Stromal cell of bone marrow (primary cell): ENCODE measurements around the gene MYADML2.
"Not testable (repeated sequence)": the region's sequence is repeated elsewhere in the genome, so short reads cannot be mapped to it uniquely, and the experiment has no call there.

ENCODE experiments used
- DNase-seq: peaks from one replicate; pipeline ENCODE4 v3.0.0-alpha.2; 2012; ENCODE audit warnings: low read depth

Gene MYADML2

DNA sequence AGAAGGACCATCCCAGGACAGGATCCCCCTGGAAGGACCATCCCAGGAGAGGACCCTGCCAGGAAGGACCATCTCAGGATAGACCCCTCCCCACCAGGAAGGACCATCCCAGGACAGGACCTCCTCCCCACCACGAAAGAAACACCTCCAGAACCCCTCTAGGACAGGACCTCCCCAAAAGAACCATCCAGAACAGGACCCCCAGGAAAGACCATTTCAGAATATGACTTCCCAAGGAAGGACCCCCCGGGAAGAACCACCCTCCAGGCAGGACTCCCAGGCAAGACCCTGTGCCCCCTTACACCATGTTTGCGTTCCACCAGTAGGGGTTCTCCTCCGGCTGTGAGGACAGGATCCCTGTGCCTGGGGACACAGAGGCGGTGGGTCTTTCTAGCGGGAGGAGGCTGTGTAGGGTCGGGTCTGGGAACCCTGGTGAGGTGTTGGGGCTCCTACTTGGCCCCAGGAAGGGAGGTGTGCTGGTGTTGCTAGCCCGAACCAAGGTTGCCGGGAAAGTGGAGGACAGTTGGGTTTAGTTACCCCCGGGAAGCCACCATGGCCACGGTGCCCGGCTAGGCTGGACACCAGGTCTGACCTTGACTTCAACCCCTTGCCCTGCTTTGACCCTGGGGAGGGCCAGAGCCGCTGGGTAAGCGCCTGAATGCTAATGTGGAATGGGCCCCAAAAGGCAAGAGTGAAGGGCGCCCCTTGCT, 11.8 kb upstream of the MYADML2 start:
- DNase-seq = no peak

DNA sequence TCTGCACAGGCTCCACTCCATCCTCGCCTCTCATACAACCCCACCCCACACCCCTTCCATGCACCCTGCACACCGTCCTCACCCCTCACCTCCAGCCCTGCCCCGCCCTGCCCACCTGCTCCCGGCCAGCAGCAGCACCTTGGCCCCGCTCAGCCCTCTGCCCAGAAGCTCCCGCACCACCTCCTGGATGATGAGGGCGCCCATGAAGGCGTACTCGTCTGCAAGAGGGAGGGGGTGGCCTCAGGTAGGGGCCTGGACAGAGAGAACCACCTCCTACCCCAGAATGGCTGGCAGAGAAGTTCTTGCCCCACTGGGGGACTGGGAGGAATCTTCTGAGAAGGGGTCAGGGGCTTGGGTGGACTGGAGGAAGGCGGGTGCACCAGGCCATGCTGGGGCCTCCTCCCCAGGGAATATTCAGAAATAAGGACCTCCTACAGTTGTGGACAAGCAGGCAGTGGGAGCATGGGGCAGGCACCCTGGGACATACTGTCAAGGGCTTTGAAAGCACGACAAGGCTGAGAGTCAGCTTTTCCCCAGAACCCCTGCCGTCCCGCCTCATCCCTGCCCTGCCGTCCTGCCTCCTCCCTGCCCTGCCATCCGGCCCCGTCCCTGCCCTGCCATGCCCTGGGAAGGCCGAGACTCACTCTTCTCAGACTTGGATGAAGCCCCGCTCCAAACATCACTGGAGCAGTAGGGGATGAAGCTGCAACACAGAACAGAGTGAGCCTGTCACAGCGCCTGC, 10.8 kb upstream of the MYADML2 start:
- DNase-seq = no peak

DNA sequence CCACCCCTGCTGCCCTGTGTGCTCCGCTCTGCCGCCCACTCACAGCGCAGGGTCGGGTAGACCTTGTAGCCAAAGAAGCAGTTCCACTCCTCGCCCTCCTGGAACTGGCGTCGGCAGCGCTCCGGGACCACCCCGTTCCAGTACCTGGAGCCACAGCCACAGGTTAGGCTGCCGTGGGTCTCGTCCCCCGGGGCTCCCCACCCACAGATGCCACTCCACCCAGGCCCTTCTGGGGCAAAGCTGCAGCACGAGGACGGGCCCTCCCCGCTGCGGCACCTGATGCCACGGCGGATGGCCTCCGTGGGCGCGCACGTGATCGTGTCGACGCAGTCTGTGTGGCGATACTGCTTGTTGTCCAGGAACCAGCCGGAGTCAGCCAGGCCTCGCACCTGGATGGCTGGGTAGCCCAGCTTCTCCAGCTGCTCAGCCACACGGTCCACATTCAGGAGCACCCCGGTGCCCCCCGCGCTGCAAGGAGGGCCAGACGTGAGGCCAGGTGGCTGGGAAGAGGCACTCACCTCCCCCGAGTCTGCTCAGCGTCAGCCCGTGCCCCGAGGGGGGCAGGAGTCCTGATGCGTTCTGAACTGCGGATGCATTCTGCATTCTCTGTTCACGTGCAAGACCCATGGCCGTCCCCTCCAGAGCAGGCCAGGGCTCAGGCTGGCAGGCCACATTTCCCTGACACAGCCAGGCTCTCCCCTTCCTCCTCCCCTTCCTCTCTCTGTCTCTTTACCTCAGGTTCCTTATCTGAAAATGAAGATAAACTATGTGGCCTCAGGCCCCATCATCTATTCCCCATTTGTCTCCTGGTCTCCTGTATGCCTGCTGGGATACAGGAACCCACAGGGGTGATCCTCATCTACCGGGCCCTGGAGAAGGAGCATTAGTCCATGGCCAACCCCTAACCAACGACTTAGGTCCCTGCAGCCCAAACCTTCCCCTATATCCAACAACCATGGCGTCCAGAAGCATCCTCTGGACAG, 9.9 kb upstream of the MYADML2 start:
- DNase-seq = no peak

DNA sequence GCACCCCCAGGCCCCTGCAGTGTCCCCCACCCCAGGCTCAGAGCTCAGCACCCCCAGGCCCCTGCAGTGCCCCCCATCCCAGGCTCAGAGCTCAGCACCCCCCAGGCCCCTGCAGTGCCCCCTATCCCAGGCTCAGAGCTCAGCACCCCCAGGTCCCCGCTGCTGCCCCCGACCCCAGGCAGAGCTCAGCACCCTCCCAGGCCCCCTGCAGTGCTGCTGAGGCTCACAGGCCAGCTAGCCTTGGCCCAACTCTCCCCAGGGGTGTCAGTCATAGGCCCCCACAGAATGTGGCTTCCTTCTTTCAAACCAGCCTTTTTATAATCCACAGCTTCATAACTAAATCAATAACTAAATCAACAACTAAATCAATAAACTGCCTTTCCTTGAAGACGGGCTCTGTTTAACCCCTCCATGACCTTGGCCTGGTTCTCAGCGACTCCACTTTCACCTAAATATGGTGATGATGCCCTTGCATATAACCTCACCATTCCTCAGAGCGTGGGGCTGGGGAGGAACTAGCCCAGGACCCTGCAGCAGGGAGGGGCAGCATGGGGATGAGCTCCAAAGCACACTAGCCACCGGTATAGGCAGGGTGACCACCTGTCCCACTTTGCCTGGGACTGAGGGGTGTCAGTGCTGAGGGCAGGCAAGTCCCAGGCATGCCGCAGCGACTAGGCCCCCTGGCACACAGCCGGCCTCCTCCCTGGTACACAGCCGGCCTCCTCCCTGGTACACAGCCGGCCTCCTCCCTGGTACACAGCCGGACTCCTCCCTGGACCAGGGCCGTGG, 8.9 kb upstream of the MYADML2 start:
- DNase-seq = no peak

DNA sequence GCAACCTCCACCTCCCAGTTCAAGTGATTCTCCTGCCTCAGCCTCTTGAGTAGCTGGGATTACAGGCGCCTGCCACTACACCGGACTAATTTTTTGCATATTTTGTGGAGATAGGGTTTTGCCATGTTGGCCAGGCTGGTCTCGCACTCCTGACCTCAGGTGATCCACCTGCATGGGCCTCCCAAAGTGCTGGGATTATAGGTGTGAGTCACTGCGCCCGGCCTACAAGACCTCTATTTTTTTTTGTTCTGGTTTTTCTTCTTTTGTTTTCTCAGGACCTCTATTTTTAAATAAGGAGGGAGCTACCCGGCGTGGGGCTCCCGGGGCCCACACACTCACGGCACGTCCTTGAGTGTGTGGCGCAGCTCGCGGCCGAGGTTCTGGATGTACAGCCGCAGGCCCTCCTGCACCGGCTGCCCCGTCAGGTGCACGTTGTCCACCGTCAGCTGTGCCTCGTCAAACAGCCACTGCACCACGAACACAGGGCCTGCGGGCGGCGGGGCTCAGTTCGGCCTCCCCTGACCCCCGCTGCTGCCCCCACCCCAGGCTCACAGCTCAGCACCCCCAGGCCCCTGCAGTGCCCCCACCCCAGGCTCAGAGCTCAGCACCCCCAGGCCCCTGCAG, 8.1 kb upstream of the MYADML2 start:
- DNase-seq = no peak

DNA sequence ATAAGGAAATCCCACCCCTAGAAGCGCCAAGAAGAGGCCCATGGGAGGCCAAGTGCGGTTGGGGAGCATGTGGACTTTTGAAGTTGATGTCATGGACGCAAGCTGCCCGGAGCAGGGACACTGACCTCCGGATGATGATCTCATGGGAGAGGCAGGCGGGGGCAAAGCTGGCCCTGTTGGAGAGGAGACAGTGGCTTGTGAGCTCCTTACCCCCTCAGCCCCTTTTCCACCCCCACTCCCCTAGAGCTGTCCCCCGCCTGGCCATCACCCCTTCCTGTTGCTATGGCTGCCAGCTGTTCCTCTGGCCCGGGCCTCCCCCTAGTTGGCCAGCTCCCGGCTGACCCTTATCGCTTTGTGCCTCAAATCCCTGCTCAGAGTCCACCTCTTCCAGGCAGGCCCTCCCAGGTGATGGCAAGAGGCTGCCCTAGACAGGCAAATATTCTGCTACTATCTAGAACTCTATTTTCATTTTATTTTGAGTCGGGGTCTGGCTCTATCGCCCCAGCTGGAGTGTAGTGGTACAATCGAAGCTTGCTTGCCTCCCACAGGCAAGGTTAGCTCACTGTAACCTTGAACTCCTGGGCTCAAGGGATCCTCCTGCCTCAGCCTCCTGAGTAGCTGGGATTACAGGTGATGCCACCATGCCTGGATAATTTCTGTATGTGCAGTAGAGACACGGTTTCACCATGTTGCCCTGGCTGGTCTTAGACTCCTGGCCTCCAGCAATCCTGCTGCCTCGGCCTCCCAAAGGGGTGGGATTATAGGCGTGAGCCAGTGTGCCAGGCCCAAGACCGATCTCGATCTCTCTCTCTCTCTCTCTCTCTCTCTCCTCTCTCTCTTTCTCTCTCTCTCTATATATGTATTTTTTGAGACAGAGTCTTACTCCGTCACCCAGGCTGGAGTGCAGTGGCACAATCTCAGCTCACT, 7.4 kb upstream of the MYADML2 start:
- DNase-seq = no peak

DNA sequence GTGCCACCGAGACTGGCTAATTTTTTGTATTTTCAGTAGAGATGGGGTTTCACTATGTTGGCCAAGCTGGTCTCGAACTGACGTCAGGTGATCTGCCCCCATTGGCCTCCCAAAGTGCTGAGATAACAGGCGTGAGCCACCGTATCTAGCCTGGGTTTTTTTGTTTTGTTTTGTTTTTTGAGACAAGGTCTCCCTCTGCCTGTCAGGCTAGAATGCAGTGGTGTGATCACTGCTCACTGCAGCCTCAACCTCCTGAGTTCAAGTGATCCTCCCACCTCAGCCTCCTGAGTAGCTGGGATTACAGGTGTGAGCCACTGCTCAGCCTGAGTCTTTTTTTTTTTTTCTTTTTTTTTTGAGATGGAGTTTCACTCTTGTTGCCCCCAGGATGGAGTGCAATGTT, 6.4 kb upstream of the MYADML2 start:
- not testable (repeated sequence) for DNase-seq

DNA sequence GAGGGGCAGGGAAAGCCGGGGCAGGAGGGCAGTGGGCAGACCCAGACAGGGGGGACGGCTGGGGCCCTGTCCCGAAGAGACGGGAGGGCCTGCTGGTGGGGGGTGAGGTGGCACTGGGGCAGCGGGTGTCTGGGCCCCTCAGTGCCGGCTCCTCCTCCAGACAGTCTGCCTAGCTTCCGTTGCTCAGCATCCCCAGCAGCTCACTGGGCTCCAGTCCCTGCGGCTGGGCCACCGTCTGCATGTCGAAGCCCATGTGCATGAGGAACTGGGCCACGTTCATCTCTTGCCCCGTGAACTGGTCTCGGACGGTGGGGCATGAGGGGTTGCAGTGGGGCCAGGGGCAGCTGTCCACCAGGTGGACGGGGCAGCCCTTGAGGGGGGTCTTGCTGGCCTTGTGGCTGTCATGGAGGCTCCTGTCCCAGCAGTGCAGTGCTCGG, 5.8 kb upstream of the MYADML2 start:
- no peak for DNase-seq

DNA sequence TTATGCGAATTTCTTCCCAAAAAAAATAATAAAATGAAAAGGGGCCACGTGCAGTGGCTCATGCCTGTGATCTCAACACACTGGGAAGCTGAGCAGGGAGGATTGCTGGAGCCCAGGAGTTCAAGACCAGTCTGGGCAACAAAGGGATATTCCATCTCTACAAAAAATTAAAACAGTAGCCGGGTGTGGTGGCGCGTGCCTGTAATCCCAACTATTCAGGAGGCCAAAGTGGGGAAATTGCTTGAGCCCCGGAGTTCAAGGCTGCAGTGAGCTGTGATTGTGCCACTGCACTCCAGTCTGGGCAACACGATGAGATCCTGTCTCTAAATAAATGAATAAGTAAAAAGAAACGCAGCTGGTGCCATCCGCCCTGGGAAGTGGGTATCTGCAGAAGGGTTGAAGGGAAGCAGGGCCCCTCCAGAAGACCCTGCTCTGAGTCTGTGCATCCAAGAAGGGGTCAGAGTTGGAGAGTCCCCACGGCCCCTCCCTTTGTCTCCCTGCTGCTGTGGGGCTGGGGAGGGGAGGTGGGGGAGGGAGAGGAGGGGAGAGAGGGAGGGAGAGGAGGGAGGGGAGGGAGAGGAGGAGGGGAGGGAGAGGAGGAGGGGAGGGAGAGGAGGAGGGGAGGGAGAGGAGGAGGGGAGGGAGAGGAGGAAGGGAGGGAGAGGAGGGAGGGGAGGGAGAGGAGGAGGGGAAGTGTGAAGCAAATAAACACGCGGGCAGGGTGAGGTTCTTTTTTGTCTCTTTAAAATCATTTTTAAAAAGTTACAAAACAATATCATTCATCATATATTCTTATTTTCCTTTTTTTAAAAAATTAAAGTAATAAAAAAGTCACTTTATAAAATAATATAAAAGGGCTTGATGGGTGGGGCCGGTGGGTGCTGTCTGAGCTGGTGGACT, 5.0 kb upstream of the MYADML2 start:
- DNase-seq = no peak

DNA sequence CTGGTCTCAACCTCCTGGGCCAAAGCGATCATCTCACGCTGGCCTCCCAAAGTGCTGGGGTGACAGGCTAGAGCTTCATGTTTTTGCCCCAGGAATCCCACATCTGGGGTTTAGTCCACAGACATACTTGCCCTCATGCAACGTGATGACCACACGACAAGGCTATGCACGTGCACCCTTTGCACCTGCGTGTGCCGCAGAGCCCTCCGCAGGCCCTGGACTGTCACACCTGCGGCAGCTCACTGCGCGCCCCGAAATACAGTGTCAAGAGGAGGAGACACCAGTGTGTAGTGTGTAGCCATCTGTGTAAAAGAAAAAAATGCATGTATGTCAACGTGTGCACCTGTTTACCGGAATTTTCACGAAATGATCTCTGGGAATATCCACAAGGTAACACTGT, 3.5 kb upstream of the MYADML2 start:
- no peak for DNase-seq

DNA sequence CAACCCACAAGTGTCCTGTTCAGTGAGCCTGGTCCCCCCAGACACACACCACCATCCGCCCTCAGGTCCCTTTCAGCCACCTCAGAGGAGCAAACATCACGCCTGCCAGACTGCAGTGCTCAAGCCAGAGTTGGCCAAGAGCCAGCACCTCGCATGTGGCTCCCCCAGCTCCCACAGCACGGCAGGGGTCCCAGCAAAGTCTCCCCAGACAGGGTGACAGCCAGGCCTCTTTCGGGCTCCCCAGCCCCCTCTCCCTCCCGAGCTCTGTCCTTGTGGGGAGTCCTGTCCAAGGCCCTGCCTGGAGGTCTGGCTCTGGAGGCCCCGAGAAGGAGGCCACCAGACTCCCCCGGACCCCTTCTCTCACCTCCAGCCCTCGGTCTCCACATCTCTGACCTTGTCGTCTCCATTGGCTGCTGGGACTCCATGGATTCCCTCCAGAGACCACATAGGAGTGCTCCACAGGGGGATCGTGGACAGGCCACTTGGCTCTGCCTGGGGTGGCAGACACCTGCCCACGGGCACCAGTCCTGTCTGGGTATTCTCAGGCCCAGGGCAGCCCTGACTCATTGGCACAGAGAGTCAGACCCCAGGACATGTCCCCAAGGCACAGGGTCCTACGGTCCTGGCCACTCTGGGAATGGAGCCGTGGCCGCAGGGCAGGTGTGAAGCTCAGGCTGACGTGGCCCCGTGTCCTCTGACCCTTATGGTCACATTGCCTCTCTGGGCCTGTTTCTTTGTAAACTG, 1.8 kb upstream of the MYADML2 start:
- no peak for DNase-seq

DNA sequence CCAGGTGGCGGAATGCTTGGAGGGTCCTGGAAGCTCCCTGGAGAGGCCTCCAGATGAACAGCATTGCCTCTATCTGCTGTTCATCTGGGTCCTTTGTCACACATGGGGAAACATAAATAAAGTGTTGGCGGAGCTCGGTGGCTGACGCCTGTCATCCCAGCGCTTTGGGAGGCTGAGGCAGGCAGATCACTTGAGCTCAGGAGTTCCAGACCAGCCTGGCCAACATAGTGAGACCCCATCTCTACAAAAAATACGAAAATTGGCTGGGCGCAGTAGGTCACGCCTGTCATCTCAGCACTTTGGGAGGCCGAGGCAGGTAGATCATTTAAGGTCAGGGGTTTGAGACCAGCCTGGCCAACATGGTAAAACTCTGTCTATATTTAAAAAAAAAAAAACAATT, 2.2 kb downstream of the MYADML2 start:
- DNase-seq = no peak

DNA sequence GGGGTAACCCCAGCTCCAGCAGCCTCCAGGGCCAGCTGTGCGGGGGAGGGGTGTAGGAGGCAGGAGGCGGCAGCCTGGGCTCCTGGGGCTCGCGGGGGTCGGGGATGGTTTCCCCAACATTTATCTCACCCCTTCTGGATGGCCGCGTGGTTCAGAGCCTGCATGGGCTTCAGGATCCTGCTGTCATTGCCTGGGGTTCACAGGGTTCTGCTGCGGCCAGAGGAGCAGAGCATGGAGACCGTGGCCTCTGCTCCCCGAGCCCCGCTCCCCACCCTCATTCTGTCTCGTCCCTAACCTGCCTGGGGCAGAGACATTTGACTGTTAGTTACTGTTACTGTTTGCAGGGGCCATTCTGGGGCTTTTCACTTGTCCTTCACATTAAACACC, 4.9 kb downstream of the MYADML2 start:
- DNase-seq = no peak

DNA sequence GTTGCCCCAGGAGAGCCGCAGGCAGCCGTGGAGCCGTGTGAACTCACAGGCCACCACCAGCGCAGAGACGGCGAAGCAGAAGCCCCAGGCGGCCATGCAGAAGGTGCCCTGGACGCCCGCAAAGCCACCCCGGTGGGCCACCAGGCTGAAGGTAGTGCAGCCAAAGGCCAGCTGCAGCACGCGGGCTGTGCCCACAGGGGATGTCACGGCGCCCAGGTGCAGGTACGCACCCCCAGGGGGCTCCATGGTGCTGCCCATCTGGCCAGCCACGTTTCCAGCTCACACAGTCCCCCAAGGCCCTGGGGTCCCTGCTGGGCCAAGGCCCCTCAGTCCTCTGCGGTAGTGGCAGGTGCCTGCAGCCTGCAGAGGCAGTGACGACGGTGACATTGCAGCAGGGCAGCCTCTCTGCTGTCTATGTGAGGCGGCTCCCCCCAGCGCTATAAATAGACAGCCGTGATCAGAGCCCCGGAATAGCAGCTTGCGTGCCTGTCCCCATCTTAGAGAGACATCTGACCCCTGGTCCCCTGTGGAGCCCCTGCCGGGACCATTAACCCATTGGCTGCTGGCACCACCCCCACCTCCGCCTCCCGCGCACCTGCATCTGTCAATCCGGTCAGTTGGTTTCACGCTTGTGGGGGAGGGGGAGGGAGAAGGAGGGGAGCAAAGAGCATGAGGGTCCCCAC, 5.4 kb downstream of the MYADML2 start:
- DNase-seq = no peak

DNA sequence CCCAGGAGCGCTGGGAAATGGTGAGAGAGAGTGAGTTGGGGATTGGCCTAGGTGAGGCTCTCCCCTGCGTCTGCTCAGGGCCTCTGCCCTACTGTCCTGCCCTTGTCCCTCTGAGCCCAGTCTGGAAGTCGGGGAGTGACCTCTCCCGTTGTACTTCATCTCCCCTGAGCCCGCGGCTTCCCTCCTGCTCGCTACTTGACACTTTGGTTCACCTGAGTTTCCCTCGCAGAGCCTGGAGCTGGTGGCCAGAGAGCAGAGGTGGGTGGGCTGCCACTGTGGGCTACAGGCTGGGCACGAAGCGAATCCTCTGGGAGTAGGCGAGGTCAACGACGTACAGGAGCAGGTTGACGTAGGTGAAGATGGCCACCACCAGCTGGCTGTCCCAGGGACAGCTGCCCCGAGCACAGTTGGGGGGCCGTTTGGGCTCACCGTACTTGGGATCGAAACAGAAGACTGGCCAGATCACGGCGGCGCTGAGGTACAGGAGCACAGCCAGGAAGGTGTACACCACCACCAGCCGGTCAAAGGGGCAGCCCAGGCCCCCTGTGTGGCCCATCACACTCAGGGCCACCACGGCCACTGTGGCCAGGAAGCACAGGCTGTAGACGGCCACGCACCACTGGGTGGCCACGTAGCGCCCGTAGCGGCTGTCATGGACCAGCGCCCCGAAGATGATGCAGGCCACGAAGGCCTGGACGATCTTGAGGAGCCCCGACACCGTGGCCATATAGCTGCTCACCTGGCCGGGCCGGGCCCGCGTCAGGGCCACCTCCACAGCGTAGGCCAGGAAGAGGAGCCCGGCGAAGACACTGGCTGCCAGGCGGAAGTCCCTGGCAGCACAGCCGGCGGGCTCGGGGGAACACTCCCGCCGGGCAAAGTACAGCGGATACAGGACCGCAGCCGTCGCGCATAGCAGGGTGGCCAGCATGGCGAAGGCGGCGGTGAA, 6.2 kb downstream of the MYADML2 start:
- DNase-seq = no peak

DNA sequence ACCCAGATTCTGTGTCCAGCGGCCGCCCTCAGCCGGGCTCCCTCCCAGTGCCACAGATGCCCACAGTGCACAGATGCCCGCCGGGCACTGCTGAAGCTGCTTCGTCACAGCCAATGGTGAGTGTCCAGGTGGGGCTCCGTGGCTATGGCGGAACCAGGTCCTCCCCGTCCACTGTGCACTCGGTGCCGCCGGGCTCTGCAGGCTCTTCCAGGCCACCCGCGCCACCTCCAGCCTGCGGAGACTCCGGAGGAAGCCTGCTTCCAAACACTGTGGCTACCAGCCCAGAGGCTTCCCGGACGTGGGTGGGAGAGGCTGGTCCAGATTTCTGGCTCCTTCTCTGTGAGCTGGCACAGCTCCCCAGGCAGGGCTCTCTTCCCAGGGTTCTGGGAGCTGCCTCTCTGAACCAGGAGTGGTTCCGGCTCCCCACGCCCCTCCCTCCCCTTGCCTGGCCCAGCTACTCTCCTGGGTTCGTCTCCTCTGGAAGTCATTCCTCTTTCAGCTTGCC, 7.1 kb downstream of the MYADML2 start:
- DNase-seq = no peak
